ENCODE results near the gene FLT1. TPM values are rescaled to one million over a fixed set of nuclear protein-coding genes. Genes with fewer than 3 reads are reported as not detected.

Gene FLT1
- total and polyA plus RNA-seq, 2 of the 13 experiments (the other 11 are each of a cell fraction or from before 2014, with no cell fraction given) = 0.02 TPM; not detected in 1

- no peak overlapping the region for H2AFZ ChIP-seq (ENCODE audit: low read length)
- peak overlapping the region; percentile 26 to 53 (median 33); a peak in 4 of 6 replicates for H3K4me3 ChIP-seq (replicated peaks in 1 of 3; ENCODE audit: insufficient read depth in 1 of 3, low read depth in 2 of 3, low read length in 3 of 3)
- H3K27me3 ChIP-seq (ENCODE audit: control insufficient read depth in 1 of 2, insufficient read depth in 2 of 2, low read length in 2 of 2) = peaks cover 4 to 47% of the 10 kb centered on the region in 2 experiments
- intact Hi-C loops (cut with micrococcal nuclease; ENCODE audit: unreplicated experiment) (no loop called here), in situ Hi-C loops (cut with HindIII; ENCODE audit: extremely low pct_ligation_motif_present, low pct_unique_long_range_greater_than_20kb) (no loop called here)
- no peak overlapping the region for H3K27ac ChIP-seq (ENCODE audit: extremely low read length, insufficient read depth, low read length)
- peak overlapping the region; percentile 54 for H3K4me2 ChIP-seq (ENCODE audit: low read depth, low read length)
- WGBS (ENCODE audit: low lambda C conversion rate) = 9% methylated on average over 22 of the region's 96 CpGs
- H3K9me3 ChIP-seq (ENCODE audit: low read length) = no peaks in the 10 kb centered on the region
- H3K9ac ChIP-seq (ENCODE audit: insufficient read depth, low read depth, low read length) = no peak overlapping the region
- BruUV-seq (replicated peaks) = no TSS peak
- H3K36me3 ChIP-seq (replicated peaks in 1 of 2; ENCODE audit: control insufficient read depth in 1 of 2, insufficient read depth in 2 of 2, low read length in 2 of 2) = no peaks in the 10 kb centered on the region
- no peak for DNase-seq (ENCODE audit: low spot score)
- peak; percentile 73 for ATAC-seq
- no peaks in the 10 kb centered on the region for H3K79me2 ChIP-seq (ENCODE audit: insufficient read depth, low read length)
- no peaks in the 10 kb centered on the region for H4K20me1 ChIP-seq (ENCODE audit: insufficient read depth, low read length)
- H3K4me1 ChIP-seq (ENCODE audit: insufficient read depth, low read length) = peaks cover 14% of the 10 kb centered on the region
- CTCF ChIA-PET (ENCODE audit: low intra/inter-chr PET ratio, low total read pairs) = no interaction called here
- POLR2A ChIA-PET = no interaction called here
- no peak for FAIRE-seq
- no peak for TF ChIP-seq TP53 (CRISPR knock-in tag; conservative IDR thresholded peaks at IDR 0.05)
- no peak for TF ChIP-seq ZNF556 (CRISPR knock-in tag; IDR thresholded peaks at IDR 0.05; ENCODE audit: borderline replicate concordance)
- TF ChIP-seq ZNF772 (CRISPR knock-in tag; IDR thresholded peaks at IDR 0.05) = no peak
- TF ChIP-seq FOXK2 (IDR thresholded peaks at IDR 0.05) = no peak
- no peak for TF ChIP-seq ZBTB38 (CRISPR knock-in tag; IDR thresholded peaks at IDR 0.05)
- no peak for TF ChIP-seq ZNF879 (CRISPR knock-in tag; IDR thresholded peaks at IDR 0.05)
- TF ChIP-seq, protein P1, sequence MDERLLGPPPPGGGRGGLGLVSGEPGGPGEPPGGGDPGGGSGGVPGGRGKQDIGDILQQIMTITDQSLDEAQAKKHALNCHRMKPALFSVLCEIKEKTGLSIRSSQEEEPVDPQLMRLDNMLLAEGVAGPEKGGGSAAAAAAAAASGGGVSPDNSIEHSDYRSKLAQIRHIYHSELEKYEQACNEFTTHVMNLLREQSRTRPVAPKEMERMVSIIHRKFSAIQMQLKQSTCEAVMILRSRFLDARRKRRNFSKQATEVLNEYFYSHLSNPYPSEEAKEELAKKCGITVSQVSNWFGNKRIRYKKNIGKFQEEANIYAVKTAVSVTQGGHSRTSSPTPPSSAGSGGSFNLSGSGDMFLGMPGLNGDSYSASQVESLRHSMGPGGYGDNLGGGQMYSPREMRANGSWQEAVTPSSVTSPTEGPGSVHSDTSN (CRISPR knock-in tag; IDR thresholded peaks at IDR 0.05) = no peak
- no peak for TF ChIP-seq SOX13 (IDR thresholded peaks at IDR 0.05)
- no peak for TF ChIP-seq SOX13 (CRISPR knock-in tag; conservative IDR thresholded peaks at IDR 0.05 in 1 of 2, IDR thresholded peaks at IDR 0.05 in 1 of 2)
- TF ChIP-seq ZNF777 (CRISPR knock-in tag; IDR thresholded peaks at IDR 0.05) = peak; percentile 71; the same call in 1 of the 2 replicates
- no peak for TF ChIP-seq ZNF430 (CRISPR knock-in tag; IDR thresholded peaks at IDR 0.05)
- TF ChIP-seq, protein P2, sequence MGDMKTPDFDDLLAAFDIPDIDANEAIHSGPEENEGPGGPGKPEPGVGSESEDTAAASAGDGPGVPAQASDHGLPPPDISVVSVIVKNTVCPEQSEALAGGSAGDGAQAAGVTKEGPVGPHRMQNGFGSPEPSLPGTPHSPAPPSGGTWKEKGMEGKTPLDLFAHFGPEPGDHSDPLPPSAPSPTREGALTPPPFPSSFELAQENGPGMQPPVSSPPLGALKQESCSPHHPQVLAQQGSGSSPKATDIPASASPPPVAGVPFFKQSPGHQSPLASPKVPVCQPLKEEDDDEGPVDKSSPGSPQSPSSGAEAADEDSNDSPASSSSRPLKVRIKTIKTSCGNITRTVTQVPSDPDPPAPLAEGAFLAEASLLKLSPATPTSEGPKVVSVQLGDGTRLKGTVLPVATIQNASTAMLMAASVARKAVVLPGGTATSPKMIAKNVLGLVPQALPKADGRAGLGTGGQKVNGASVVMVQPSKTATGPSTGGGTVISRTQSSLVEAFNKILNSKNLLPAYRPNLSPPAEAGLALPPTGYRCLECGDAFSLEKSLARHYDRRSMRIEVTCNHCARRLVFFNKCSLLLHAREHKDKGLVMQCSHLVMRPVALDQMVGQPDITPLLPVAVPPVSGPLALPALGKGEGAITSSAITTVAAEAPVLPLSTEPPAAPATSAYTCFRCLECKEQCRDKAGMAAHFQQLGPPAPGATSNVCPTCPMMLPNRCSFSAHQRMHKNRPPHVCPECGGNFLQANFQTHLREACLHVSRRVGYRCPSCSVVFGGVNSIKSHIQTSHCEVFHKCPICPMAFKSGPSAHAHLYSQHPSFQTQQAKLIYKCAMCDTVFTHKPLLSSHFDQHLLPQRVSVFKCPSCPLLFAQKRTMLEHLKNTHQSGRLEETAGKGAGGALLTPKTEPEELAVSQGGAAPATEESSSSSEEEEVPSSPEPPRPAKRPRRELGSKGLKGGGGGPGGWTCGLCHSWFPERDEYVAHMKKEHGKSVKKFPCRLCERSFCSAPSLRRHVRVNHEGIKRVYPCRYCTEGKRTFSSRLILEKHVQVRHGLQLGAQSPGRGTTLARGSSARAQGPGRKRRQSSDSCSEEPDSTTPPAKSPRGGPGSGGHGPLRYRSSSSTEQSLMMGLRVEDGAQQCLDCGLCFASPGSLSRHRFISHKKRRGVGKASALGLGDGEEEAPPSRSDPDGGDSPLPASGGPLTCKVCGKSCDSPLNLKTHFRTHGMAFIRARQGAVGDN (CRISPR knock-in tag; IDR thresholded peaks at IDR 0.05) = peak; percentile 31; the same call in 1 of the 2 replicates
- TF ChIP-seq MTF2 (CRISPR knock-in tag; IDR thresholded peaks at IDR 0.05; ENCODE audit: borderline replicate concordance) = peak; percentile 58; the same call in 1 of the 2 replicates
- no peak for TF ChIP-seq ZFP62 (CRISPR knock-in tag; IDR thresholded peaks at IDR 0.05)
- no peak for TF ChIP-seq CTCF (CRISPR knock-in tag; IDR thresholded peaks at IDR 0.05)
- TF ChIP-seq MAF1 (CRISPR knock-in tag; IDR thresholded peaks at IDR 0.05; ENCODE audit: borderline replicate concordance) = no peak
- TF ChIP-seq SNRNP70 (IDR thresholded peaks at IDR 0.05; ENCODE audit: low read depth, low read length) = no peak
- TF ChIP-seq HNRNPLL (IDR thresholded peaks at IDR 0.05; ENCODE audit: low read depth, low read length, poor library complexity, severe bottlenecking) = peak; percentile 38
Measured at GRCh38 chr13:28532388-28533124, 37.6 kb upstream of the FLT1 start.
